Activated gamma-delta T cell treated with Interleukin-2 at 50 U/mL for 16 hours (primary cell): ENCODE results near the gene TPM3.
A peak's percentile ranks its signal among the peaks of the same experiment; 100 is the strongest.
"Not testable (repeated sequence)": the region's sequence is repeated elsewhere in the genome, so short reads cannot be mapped to it uniquely, and the experiment has no call there.

Experiments used
- DNase-seq: peaks from one replicate; pipeline ENCODE4 v3.0.0-alpha.2; 2020

The TPM3 gene

GRCh38 chr1:154191990-154192461, at the start of gene TPM3:
TPM3 (minus strand) TSS chr1:154192100; CDS start chr1:154192018, 82 bp downstream.
- no peak for DNase-seq

- DNase-seq, result no peak
Observed at GRCh38 chr1:154240294-154240833, 48.5 kb upstream of the TPM3 start.

- DNase-seq, result no peak
Observed at GRCh38 chr1:154239491-154239890, 47.6 kb upstream of the TPM3 start.

- DNase-seq, result no peak
Observed at GRCh38 chr1:154237880-154238506, 46.1 kb upstream of the TPM3 start.

GRCh38 chr1:154237435-154237834, 45.5 kb upstream of the TPM3 start:
- DNase-seq, result no peak

- DNase-seq, result no peak
Observed at GRCh38 chr1:154236855-154237254, 45.0 kb upstream of the TPM3 start.

- not testable (repeated sequence) for DNase-seq
Observed at GRCh38 chr1:154233127-154233526, 41.2 kb upstream of the TPM3 start.

- DNase-seq, result not testable (repeated sequence)
Observed at GRCh38 chr1:154231112-154231511, 39.2 kb upstream of the TPM3 start.

- no peak for DNase-seq
Observed at GRCh38 chr1:154225370-154225769, 33.5 kb upstream of the TPM3 start.

- no peak for DNase-seq
Observed at GRCh38 chr1:154223621-154224020, 31.7 kb upstream of the TPM3 start.

GRCh38 chr1:154222918-154223317, 31.0 kb upstream of the TPM3 start:
- no peak for DNase-seq

GRCh38 chr1:154222518-154222917, 30.6 kb upstream of the TPM3 start:
- DNase-seq, result no peak

- DNase-seq, result peak; percentile 67
Observed at GRCh38 chr1:154221278-154222001, 29.5 kb upstream of the TPM3 start.

GRCh38 chr1:154220970-154221277, 29.0 kb upstream of the TPM3 start:
- DNase-seq, result no peak

GRCh38 chr1:154220071-154220969, 28.4 kb upstream of the TPM3 start, which contains the start of gene UBAP2L:
UBAP2L (plus strand) TSS chr1:154220955; CDS start chr1:154225124, 4,169 bp downstream.
- peak; percentile 98 for DNase-seq

GRCh38 chr1:154219541-154219940, 27.6 kb upstream of the TPM3 start:
- DNase-seq, result no peak

GRCh38 chr1:154218545-154218944, 26.6 kb upstream of the TPM3 start:
- DNase-seq, result no peak

- no peak for DNase-seq
Observed at GRCh38 chr1:154213274-154213673, 21.4 kb upstream of the TPM3 start.

- DNase-seq, result no peak
Observed at GRCh38 chr1:154212083-154212482, 20.2 kb upstream of the TPM3 start.

- no peak for DNase-seq
Observed at GRCh38 chr1:154208677-154209388, 16.9 kb upstream of the TPM3 start.

GRCh38 chr1:154207262-154207661, 15.4 kb upstream of the TPM3 start:
- DNase-seq, result no peak

- DNase-seq, result no peak
Observed at GRCh38 chr1:154206196-154206595, 14.3 kb upstream of the TPM3 start, which contains the start of gene CFAP141. CFAP141 (minus strand) TSS chr1:154206333; CDS start chr1:154206307, 26 bp downstream.
